OCI-M1 (cell line): ENCODE measurements around the gene STUM.
"Not testable (repeated sequence)": the region's sequence is repeated elsewhere in the genome, so short reads cannot be mapped to it uniquely, and the experiment has no call there.

Source experiments
- DNase-seq: peaks from one replicate; lab custom pipeline; 2025; lab: John Stamatoyannopoulos, UW

Gene STUM

GRCh38 chr1:226581650-226582330, 33.2 kb downstream of the STUM start:
- DNase-seq = no peak

DNA sequence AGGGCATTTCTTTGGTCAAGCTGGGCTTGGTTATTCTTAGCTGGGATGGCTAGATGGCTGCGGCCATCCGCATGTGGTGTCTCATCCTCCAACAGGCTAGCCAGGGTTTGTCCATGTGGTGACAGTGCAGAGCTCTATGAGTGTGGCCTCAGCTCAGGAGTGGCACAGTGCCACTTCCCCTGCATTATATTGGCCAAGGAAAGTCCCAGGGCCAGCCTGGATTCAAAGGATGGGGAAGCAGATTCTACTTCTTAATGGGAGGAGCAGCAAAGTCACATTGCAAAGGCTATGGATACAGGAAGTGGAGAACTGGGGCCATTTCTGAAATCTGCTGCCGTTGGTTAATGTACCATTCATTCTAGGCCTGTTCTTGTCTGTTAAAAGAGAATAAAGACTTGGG, 34.4 kb downstream of the STUM start:
- no peak for DNase-seq

GRCh38 chr1:226584164-226584563, 35.6 kb downstream of the STUM start:
- DNase-seq = no peak

DNA sequence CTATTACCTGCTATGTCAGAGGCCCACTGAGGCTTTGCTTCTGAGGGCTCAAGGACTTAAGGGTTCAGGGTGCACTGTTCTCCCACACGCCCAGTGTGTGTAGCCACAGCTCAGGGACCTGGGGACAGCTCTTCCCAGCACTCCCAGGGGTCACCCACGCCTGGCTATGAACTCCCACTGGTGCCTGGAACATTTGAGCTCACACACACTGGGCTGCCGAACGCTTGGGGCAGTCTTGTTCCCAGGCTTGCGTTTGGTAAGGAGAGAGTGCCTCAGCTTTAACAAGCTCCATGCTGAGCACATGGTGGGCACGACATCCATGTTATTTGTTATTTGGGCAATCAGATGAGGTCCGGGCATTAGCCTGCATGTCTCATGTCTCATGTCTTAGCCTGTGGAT, 37.6 kb downstream of the STUM start:
- DNase-seq = no peak

DNA sequence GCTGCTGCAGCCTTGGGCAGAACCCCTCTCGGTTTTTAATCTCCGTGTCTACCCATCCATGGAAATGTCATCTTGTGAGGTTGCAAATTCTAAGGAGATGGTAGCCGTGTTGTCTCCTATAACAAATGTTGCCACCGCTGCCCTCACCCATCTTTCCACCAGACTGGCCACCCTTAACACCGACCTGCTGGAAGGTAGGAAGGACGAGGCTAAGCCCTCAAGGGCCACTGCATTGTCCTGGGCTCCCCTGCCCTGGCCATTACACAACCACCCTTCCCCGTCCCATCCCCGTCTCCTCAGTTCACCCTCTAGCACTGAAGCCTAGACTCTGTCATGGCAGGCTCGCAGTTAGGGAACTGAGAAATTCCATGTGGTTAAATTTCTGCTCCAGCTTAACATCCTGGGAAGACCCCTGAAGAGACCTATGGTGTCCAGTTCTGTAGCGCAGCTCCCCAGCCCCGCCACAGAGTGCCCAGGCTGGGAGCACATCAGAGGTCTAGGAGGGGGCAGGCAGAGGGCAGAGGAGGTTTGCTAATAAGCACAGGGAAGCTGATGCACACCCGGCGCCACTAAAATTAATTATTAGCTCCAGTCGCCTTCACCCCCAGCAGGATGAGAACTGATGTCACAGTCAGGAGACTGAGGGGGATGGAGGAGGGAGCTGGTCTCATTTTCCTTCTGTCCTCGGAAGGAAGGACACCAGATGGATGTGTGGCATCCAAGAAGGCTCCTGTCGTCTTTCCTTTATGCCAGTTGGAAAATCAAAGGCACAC, 38.3 kb downstream of the STUM start:
- no peak for DNase-seq

- no peak for DNase-seq
These were observed 39.9 kb downstream of the STUM start for GRCh38 chr1:226588484-226588883.

GRCh38 chr1:226589008-226589733, 40.6 kb downstream of the STUM start:
- DNase-seq = no peak

- DNase-seq = no peak
These were observed 42.0 kb downstream of the STUM start for GRCh38 chr1:226590614-226591013.

GRCh38 chr1:226593541-226593940, 45.0 kb downstream of the STUM start:
- DNase-seq = no peak

DNA sequence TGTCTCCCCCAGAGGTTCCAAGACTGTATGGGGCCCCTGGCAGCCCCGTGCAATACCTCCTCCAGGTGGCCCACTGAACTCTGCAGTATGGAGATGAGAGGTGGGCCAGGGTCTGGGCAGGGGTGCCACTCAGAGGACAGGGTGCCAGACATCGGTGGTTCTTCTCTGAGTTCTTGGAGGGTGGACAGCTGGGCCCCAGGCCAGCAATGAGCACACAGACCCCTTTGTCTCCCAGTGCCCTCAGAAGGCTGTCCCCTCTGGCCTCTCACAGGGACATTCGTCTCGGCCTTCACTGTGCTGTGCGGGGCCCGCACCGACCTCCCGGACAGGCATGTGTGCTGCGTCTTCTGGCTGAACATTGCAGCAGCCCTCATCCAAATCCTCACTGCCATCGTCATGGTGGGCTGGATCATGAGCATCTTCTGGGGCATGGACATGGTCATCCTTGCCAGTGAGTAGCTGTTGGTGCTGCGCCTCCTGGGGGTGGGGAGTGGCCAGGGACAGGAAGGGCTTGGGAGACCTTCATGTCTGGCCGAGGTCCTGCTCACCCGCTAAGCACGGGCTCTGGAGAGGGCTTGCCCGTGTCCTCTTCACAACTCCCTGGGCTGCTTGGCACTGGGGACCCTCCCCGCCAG, 48.1 kb downstream of the STUM start:
- DNase-seq = no peak

GRCh38 chr1:226597616-226598454, 49.3 kb downstream of the STUM start:
- DNase-seq = no peak

GRCh38 chr1:226598455-226598849, 49.9 kb downstream of the STUM start:
- no peak for DNase-seq

- not testable (repeated sequence) for DNase-seq
These were observed 50.4 kb downstream of the STUM start for GRCh38 chr1:226598955-226599354.

DNA sequence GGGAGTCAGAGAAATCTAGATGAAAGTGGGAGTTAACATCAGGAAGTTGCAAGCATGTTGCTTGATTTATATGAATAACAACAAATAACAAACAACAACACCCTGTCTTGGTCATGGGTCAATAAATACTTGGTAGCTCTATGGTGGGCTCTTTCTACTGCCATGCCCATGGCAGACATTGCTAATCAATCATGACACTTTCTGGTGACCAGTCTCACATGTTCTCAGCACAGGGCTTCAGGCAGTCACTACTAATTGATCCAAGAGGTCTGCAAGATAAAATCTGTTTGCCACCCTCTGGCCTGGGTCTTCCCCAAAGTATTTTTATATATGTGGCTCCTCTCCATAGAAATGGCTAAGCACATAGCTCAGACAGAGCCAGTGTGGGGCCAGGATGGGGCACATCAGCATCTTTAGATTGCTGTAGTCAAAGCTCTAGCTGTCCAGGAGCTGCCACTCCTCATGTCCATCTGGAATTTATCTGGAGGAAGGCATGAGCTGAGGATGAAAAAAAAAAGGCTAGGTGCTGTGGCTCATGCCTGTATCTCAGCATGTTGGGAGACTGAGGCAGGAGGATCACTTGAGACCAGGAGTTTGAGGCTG, 51.2 kb downstream of the STUM start:
- peak; percentile 44 for DNase-seq

GRCh38 chr1:226600254-226600653, 51.7 kb downstream of the STUM start:
- DNase-seq = no peak

DNA sequence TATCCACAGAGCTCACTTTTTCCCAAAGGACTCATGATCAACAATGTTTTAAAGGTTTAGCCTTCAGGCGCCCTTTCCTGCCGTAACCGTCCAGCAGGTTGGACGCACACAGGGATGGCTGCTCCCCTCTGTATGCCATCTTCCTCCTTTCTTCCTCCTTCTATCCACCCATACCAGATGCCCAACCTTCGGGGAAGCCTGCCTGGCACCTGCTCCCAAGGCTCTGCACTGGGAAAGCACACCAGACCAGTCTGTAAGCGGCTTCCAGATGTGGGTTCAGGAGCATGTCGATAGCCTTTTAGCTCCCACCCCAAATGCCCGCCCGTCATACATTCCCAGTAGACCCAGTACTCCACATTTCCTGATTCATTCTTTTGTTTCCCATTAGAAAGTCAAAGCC, 52.9 kb downstream of the STUM start:
- DNase-seq = no peak

GRCh38 chr1:226602186-226603021, 53.8 kb downstream of the STUM start:
- no peak for DNase-seq

DNA sequence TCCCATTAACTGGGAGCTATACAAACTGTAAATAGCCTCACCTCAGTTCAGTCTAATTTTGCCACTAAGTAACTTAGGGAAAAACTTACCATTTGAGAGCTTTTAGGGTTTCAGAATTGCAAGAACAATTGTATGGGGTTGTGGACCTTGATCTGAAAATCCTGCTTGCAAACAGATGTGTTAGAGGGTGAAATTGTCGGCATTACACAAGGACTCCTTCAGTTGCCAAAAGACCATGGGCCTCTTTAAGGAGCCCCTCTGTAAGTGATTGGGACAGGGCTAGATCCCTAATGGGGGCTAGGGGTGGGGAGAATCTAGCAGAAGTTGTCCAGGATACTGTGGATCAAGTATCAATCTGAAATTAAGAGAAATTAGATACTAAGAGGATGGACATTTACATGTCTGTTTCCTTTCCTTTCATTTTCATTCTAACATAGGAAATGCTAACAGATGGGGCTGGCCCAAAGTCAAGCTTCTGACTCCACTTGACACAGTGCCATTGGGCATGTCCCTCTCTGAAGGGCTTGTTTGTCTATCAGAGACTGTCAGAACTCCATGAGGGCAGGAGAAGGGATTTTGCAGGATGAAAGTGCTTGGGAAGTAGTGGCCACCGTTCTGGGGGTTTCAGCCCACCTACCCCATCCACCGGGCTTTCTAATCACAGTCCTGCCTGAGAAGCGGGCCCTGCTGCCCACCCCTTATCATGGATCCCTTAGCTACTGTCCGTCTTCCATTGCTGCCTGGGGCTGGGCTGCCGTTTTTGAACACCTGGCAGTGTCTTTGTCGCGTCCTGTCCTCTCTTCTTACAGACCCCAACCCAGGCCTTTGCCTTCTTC, 54.7 kb downstream of the STUM start:
- DNase-seq = no peak

DNA sequence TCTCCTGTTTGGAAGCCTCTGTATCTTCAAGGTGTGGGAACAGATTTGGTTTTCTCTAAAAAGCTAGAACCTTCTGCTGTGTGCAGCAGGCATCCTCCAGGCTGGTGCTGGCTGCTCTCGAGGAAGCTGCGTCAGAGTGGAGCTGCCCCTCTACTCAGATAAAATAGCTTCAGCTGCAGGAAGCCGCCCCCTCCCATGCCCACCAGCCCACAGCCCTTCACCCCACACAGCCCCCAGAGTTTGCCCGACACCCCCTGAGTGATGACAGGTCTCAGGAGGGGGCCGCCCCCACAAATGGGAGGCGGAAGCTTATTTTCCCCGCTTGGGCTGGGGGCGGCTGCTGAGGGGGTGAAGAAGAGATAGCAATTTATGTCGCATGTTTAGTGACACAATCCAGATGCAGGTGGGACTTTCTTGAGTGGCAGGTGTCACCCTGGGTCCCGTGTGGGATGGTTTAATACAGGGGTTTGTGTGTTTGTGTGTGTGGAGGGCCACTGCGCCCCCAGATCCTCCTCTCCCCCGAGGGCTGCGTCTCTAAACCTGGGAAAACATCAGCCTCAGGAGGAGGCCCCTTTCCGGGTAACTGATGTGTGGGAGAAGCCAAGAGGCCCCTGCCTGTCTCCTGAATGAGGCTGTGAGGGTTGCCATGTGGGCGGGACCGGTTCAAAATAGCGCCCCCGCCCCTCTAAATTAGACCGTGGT, 55.4 kb downstream of the STUM start:
- DNase-seq = no peak
